ENCODE measurements around the gene DLG2.
"Not testable (repeated sequence)": the region's sequence is repeated elsewhere in the genome, so short reads cannot be mapped to it uniquely, and the experiment has no call there.

DLG2 gene

DNA sequence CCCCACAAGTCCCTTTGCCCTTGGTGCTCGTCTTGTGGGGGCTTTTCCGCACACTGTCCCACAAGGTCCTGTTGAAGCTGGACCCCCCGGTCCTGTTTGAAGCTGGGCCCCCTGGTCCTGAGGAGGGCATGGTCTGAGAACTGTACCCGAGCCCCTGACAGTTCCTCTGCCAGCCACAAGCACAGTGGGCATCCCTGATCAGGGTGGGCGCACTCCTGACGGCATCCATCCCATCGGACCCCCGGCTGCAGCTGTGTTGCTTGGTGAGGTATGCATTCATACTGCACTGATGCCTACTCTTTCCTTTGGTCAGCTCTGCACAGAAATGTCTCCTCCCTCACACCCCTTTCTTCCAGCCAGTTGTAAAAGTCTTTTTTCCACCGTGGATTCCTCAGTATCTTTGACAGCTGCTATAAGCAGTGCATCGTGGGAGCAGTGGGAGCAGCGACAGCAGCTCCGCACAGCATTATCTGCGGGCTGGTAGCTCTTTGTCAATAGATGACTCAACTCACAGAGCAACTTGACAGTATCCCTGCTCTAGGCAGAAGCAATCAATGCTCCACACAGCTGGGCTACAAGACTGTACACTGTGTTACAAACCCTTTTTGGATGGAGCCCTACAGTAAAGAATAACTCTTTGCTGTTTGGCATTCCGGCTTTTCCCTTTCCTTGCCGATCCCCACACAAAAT is 1310.1 kb downstream of the DLG2 start:
- no peak overlapping the region for H3K4me3 ChIP-seq (ENCODE audit: low read depth, low read length)
- TF ChIP-seq, protein P1, sequence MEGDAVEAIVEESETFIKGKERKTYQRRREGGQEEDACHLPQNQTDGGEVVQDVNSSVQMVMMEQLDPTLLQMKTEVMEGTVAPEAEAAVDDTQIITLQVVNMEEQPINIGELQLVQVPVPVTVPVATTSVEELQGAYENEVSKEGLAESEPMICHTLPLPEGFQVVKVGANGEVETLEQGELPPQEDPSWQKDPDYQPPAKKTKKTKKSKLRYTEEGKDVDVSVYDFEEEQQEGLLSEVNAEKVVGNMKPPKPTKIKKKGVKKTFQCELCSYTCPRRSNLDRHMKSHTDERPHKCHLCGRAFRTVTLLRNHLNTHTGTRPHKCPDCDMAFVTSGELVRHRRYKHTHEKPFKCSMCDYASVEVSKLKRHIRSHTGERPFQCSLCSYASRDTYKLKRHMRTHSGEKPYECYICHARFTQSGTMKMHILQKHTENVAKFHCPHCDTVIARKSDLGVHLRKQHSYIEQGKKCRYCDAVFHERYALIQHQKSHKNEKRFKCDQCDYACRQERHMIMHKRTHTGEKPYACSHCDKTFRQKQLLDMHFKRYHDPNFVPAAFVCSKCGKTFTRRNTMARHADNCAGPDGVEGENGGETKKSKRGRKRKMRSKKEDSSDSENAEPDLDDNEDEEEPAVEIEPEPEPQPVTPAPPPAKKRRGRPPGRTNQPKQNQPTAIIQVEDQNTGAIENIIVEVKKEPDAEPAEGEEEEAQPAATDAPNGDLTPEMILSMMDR (IDR thresholded peaks at IDR 0.05; ENCODE audit: low read depth, low read length): no peak

- TF ChIP-seq, protein P1 (IDR thresholded peaks at IDR 0.05; ENCODE audit: low read depth, low read length): no peak
- no peak overlapping the region for H3K4me3 ChIP-seq (ENCODE audit: low read depth, low read length)
Measured at GRCh38 chr11:84313830-84314359, 1313.2 kb downstream of the DLG2 start.

- H3K4me3 ChIP-seq (ENCODE audit: low read depth, low read length): no peak overlapping the region
- TF ChIP-seq, protein P1 (IDR thresholded peaks at IDR 0.05; ENCODE audit: low read depth, low read length): no peak
Measured at GRCh38 chr11:84310268-84310667, 1316.9 kb downstream of the DLG2 start.

- not testable (repeated sequence) for H3K4me3 ChIP-seq (ENCODE audit: low read depth, low read length)
Measured at GRCh38 chr11:84308491-84308890, 1318.7 kb downstream of the DLG2 start.

- TF ChIP-seq, protein P1 (IDR thresholded peaks at IDR 0.05; ENCODE audit: low read depth, low read length): no peak
- no peak overlapping the region for H3K4me3 ChIP-seq (ENCODE audit: low read depth, low read length)
Measured at GRCh38 chr11:84300092-84300491, 1327.1 kb downstream of the DLG2 start.

DNA sequence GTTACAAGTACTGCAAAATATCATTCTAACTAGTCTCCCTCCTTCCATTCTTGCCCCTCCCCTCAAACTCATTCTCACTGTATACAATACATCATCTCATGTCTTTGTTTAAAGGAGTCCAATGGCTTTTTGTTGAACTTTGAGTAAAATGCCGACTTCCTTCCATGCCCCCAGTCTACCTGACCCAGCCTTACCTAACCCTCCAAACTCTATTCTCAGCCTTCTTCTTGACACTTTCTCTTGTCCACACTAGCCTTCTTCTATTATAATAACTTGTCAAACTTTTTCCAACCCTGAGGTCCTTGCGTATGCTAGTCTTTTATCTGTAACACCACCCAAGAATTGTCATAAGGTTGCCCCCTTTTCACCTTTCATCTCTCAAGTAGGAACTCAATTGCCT is 1329.6 kb downstream of the DLG2 start:
- TF ChIP-seq, protein P1 (IDR thresholded peaks at IDR 0.05; ENCODE audit: low read depth, low read length): no peak
- no peak overlapping the region for H3K4me3 ChIP-seq (ENCODE audit: low read depth, low read length)

- TF ChIP-seq, protein P1 (IDR thresholded peaks at IDR 0.05; ENCODE audit: low read depth, low read length): no peak
- H3K4me3 ChIP-seq (ENCODE audit: low read depth, low read length): no peak overlapping the region
Measured at GRCh38 chr11:84295815-84296214, 1331.3 kb downstream of the DLG2 start.

DNA sequence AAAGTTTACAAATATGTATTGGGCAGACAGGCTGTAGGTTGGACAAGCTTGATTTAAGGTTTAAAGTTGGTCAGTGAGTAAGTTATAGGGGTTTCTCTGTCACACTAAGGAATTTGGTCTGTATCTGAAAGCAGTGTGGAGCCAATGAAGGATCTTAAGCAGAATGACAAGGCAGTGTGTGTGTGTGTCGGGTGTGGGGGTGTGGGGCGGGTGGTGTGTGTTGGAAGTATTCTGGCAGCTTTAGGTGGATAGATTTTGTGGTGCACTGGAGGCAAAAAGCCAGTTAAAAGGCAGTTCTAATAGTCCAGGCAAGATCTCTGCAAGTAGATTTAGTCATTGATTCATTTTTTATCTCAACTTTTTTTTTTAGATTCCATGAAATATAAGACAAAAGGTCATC is 1334.2 kb downstream of the DLG2 start:
- TF ChIP-seq, protein P1 (IDR thresholded peaks at IDR 0.05; ENCODE audit: low read depth, low read length): no peak

More for the DNA sequence above, 1334.2 kb downstream of the DLG2 start:
- no peak overlapping the region for H3K4me3 ChIP-seq (ENCODE audit: low read depth, low read length)

Data from WI38 (cell line).